GM12873 (cell line): ENCODE results near the gene DCDC2C.

Source experiments
- CTCF ChIP-seq: IDR thresholded peaks from 2 replicates; pipeline ENCODE4 v1.5.1; 2012; ENCODE audit warnings: low read depth, mild to moderate bottlenecking, moderate library complexity, low read length, control low read depth; ENCODE audit not compliant: insufficient read depth; ENCODE audit errors: missing control alignments

The DCDC2C gene

GRCh38 chr2:3751251-3751650 is 47.9 kb downstream of the DCDC2C start:
- TF ChIP-seq CTCF, result no peak

- no peak for TF ChIP-seq CTCF
Measured at GRCh38 chr2:3751806-3752205, 48.4 kb downstream of the DCDC2C start.

GRCh38 chr2:3752376-3752775 is 49.0 kb downstream of the DCDC2C start:
- TF ChIP-seq CTCF, result no peak

- TF ChIP-seq CTCF, result no peak
Measured at GRCh38 chr2:3753561-3753960, 50.2 kb downstream of the DCDC2C start.

- no peak for TF ChIP-seq CTCF
Measured at GRCh38 chr2:3754280-3754679, 50.9 kb downstream of the DCDC2C start.

- no peak for TF ChIP-seq CTCF
Measured at GRCh38 chr2:3754795-3755194, 51.4 kb downstream of the DCDC2C start.

GRCh38 chr2:3755277-3755676 is 51.9 kb downstream of the DCDC2C start:
- TF ChIP-seq CTCF, result no peak

GRCh38 chr2:3756306-3756705 is 52.9 kb downstream of the DCDC2C start:
- TF ChIP-seq CTCF, result no peak
